ENCODE results near the gene NCKAP1. TPM values are rescaled to one million over a fixed set of nuclear protein-coding genes. Genes with fewer than 3 reads are reported as not detected.

NCKAP1 gene
- total RNA-seq, 1 experiment from 2014 or later, result 112 TPM

- no peak overlapping the region for H3K27ac ChIP-seq (ENCODE audit: insufficient read length, low read depth, low read length)
- H2BK15ac ChIP-seq (ENCODE audit: low read depth, low read length), result no peak overlapping the region
- H3K27me3 Mint-ChIP-seq (ENCODE audit: low read depth), result no peaks in the 10 kb centered on the region
- no peak overlapping the region for H4K8ac ChIP-seq (replicated peaks; ENCODE audit: insufficient read length, low read depth, low read length)
- no peak overlapping the region for H2AFZ ChIP-seq (ENCODE audit: low read length)
- H2BK5ac ChIP-seq (ENCODE audit: insufficient read length, low read length), result no peak overlapping the region
- peaks cover 22 to 25% of the 10 kb centered on the region in 2 experiments for H3K4me1 Mint-ChIP-seq
- peaks cover 3 to 8% (median 3%) of the 10 kb centered on the region in 3 experiments; a peak in 5 of 7 replicates for H3K36me3 Mint-ChIP-seq (ENCODE audit: insufficient read depth in 1 of 3, low read depth in 3 of 3)
- no peak overlapping the region for H3K4me2 ChIP-seq (ENCODE audit: insufficient read depth, insufficient read length, low read length)
- H3K79me1 ChIP-seq (ENCODE audit: insufficient read depth, low read depth, low read length, poor library complexity, severe bottlenecking), result peaks cover 5% of the 10 kb centered on the region
- H3K14ac ChIP-seq (ENCODE audit: insufficient read depth, low read length), result no peak overlapping the region
- H2BK120ac ChIP-seq (ENCODE audit: low read depth, low read length, poor library complexity, severe bottlenecking), result no peak overlapping the region
- H3K9me3 Mint-ChIP-seq, result no peaks in the 10 kb centered on the region
- H3K56ac ChIP-seq (ENCODE audit: insufficient read length, low read depth, low read length), result no peak overlapping the region
- H4K5ac ChIP-seq (ENCODE audit: insufficient read length, low read depth, low read length), result no peak overlapping the region
- no peaks in the 10 kb centered on the region for H4K20me1 ChIP-seq (ENCODE audit: control insufficient read depth, insufficient read depth, insufficient read length)
- no peak overlapping the region for H2AK5ac ChIP-seq (ENCODE audit: insufficient read length, low read length)
- no peaks in the 10 kb centered on the region for H3K23me2 ChIP-seq (ENCODE audit: insufficient read length, low read depth, low read length, poor library complexity, severe bottlenecking)
- H3K27me3 ChIP-seq (ENCODE audit: insufficient read depth, low read length), result no peaks in the 10 kb centered on the region
- H3K79me2 ChIP-seq (ENCODE audit: insufficient read depth, low read length), result peaks cover 36% of the 10 kb centered on the region
- H3K4ac ChIP-seq (ENCODE audit: low read depth, low read length), result no peak overlapping the region
- no peak overlapping the region for H3T11ph ChIP-seq (ENCODE audit: low read length)
- TF ChIP-seq CTCF (conservative IDR thresholded peaks at IDR 0.05), result no peak
- no peaks in the 10 kb centered on the region; the same call in 1 of the 2 replicates for H3K4me1 ChIP-seq (ENCODE audit: insufficient read depth, low read length)
- H2BK20ac ChIP-seq (ENCODE audit: low read depth, low read length, poor library complexity, severe bottlenecking), result no peak overlapping the region
- no peak overlapping the region for H3K18ac ChIP-seq (ENCODE audit: insufficient read length, low read depth, low read length)
- H4K91ac ChIP-seq (ENCODE audit: insufficient read length, low read depth, low read length), result no peak overlapping the region
- no peak overlapping the region for H3K4me3 Mint-ChIP-seq
- no peak overlapping the region for H3K27ac Mint-ChIP-seq
- no peaks in the 10 kb centered on the region for H3K9me3 ChIP-seq (ENCODE audit: control insufficient read depth, low read depth, low read length)
- H3K9ac ChIP-seq (ENCODE audit: extremely low read depth, insufficient read length, low read length), result no peak overlapping the region
- no peak overlapping the region for H2BK12ac ChIP-seq (ENCODE audit: insufficient read length, low read depth, low read length)
- DNase-seq, result no peak
- H3K23ac ChIP-seq (ENCODE audit: insufficient read length, low read depth, low read length), result no peak overlapping the region
Observed at GRCh38 chr2:183028108-183028507, 10.1 kb downstream of the NCKAP1 start.

All from H9 (cell line).